KMS-11 (cell line): ENCODE data around the gene CDCP1.
A peak's percentile ranks its signal among the peaks of the same experiment; 100 is the strongest.

Experiments used
- H2AFZ ChIP-seq: fragments of 200-600 bp; sonication (generic); 2 replicates; pipeline ENCODE4 v1.6.1; 2016; ENCODE audit warnings: antibody characterized with exemption, mixed run types, low read depth
- H3K27ac ChIP-seq: fragments of 200-600 bp; sonication (generic); 2 replicates; pipeline ENCODE4 v1.6.1; 2016; ENCODE audit warnings: mild to moderate bottlenecking, mixed run types
- H3K27me3 ChIP-seq: fragments of 200-600 bp; sonication (generic); 2 replicates; pipeline ENCODE4 v1.6.1; 2017; ENCODE audit warnings: mild to moderate bottlenecking, low read depth, mixed run types, moderate library complexity; ENCODE audit not compliant: insufficient read depth
- H3K36me3 ChIP-seq: fragments of 200-600 bp; sonication (generic); 2 replicates; pipeline ENCODE4 v1.6.1; 2017; ENCODE audit warnings: mild to moderate bottlenecking, mixed run types; ENCODE audit not compliant: insufficient read depth
- H3K4me1 ChIP-seq: fragments of 200-600 bp; sonication (generic); 2 replicates; pipeline ENCODE4 v1.6.1; 2016; ENCODE audit warnings: mild to moderate bottlenecking, low read depth, mixed run types; ENCODE audit not compliant: poor library complexity, severe bottlenecking
- H3K4me2 ChIP-seq: fragments of 200-600 bp; sonication (generic); 2 replicates; pipeline ENCODE4 v1.7.0; 2016; ENCODE audit warnings: mild to moderate bottlenecking, mixed run types
- H3K4me3 ChIP-seq: fragments of 200-600 bp; sonication (generic); IDR thresholded peaks from 2 replicates; pipeline ENCODE4 v1.6.1; 2017; ENCODE audit warnings: low read depth, low read length, mixed read lengths; ENCODE audit not compliant: insufficient read depth
- H3K79me2 ChIP-seq: fragments of 200-600 bp; sonication (generic); 2 replicates; pipeline ENCODE4 v1.6.1; 2016; ENCODE audit warnings: low read depth, mixed run types; ENCODE audit not compliant: insufficient read depth
- H3K9ac ChIP-seq: fragments of 200-600 bp; sonication (generic); 2 replicates; pipeline ENCODE4 v1.6.1; 2016; ENCODE audit warnings: mild to moderate bottlenecking, mixed run types
- H4K20me1 ChIP-seq: fragments of 200-600 bp; sonication (generic); 2 replicates; pipeline ENCODE4 v1.6.1; 2016; ENCODE audit warnings: mild to moderate bottlenecking, mixed run types; ENCODE audit not compliant: insufficient read depth
- TF ChIP-seq, protein P1 (sequence below): fragments of 200-600 bp; sonication (generic); conservative IDR thresholded peaks from 2 replicates; pipeline ENCODE4 v1.6.1; 2017; ENCODE audit warnings: low read depth, mild to moderate bottlenecking, antibody characterized with exemption, low read length, moderate library complexity, mixed read lengths

The CDCP1 gene

DNA sequence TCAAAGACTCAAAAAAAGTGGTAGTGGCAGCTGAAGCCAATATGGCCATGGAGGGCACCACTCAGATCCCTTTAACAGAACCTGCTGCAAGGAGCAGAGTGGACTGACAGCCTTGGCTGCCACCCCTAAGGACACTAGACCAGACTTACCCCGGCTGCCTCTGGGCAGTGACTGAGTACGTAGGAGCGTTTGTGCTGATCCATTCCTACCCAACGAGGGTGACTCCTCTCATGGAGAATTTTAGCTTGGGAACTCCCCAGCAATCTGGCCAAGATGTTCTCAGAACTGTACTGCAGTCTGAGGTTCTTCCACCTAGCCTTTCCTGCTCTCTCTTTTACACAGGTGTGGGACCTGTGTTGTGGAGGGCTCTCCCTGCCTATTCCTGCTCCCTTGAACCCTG, 97.9 kb downstream of the CDCP1 start:
- no peaks in the 10 kb centered on the region for H4K20me1 ChIP-seq
- no peaks in the 10 kb centered on the region for H3K79me2 ChIP-seq
- H2AFZ ChIP-seq, result no peak overlapping the region
- no peaks in the 10 kb centered on the region for H3K27me3 ChIP-seq
- TF ChIP-seq, protein P1, sequence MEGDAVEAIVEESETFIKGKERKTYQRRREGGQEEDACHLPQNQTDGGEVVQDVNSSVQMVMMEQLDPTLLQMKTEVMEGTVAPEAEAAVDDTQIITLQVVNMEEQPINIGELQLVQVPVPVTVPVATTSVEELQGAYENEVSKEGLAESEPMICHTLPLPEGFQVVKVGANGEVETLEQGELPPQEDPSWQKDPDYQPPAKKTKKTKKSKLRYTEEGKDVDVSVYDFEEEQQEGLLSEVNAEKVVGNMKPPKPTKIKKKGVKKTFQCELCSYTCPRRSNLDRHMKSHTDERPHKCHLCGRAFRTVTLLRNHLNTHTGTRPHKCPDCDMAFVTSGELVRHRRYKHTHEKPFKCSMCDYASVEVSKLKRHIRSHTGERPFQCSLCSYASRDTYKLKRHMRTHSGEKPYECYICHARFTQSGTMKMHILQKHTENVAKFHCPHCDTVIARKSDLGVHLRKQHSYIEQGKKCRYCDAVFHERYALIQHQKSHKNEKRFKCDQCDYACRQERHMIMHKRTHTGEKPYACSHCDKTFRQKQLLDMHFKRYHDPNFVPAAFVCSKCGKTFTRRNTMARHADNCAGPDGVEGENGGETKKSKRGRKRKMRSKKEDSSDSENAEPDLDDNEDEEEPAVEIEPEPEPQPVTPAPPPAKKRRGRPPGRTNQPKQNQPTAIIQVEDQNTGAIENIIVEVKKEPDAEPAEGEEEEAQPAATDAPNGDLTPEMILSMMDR, result no peak
- H3K9ac ChIP-seq, result no peak overlapping the region
- no peaks in the 10 kb centered on the region for H3K36me3 ChIP-seq
- no peak overlapping the region for H3K4me3 ChIP-seq
- H3K4me1 ChIP-seq, result no peaks in the 10 kb centered on the region
- no peak overlapping the region for H3K4me2 ChIP-seq
- no peak overlapping the region for H3K27ac ChIP-seq

DNA sequence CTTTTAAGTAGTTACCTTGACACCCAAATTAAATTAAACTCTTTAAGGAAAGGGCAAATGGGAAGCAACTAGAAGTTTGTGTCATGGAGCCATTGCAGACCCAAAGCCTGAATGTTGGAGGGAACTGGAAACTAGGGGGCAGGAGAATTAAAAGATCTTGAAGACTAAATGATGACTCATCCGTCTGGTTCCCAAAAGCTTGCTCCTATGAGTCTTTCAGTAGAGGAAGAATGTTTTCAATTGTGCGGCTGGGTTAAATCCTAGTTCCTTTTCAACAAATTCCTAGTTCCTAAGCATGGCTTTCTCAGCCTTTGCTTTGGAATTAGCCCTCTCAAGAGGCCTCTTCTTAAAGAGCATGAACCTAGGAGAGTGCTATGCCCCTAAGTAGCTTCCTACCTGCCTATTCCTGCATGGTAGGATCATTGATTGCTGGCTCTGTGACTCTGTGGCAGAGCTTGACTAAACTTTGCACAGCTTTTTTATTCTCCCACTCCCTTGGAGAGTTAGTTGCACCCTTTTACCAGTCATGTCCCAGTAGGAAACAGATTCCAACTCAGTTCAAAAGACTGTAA, 102.4 kb downstream of the CDCP1 start:
- Histone ChIP-seq H3K27me3 (no peaks in the 10 kb centered on the region), H3K4me1 (peaks cover 28% of the 10 kb centered on the region), H3K27ac (no peak overlapping the region), H3K36me3 (no peaks in the 10 kb centered on the region), H4K20me1 (no peaks in the 10 kb centered on the region), H3K9ac (no peak overlapping the region), H3K4me2 (no peak overlapping the region), H2AFZ (no peak overlapping the region), H3K4me3 (no peak overlapping the region), H3K79me2 (no peaks in the 10 kb centered on the region)
- TF ChIP-seq, protein P1, result no peak

DNA sequence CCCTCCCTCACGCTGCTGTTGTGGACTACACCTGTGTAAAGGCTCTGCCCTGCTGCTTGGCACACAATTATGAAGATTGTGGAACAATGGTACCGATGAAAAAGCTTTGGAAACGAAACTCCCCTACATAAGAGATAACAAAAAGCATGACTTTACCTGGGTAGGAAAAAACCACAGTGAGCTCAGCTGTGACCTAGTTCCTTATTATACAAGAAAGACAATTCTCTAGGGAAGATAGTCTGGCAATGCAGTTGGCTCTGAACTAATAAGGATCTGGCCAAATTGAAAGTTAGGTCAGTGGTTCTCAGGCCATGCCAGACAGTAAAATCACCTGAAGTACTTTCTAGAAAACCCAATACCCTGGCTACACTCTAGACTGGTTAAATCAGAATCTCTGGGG, 104.0 kb downstream of the CDCP1 start:
- H3K4me3 ChIP-seq, result no peak overlapping the region
- TF ChIP-seq, protein P1, result no peak
- H3K36me3 ChIP-seq, result no peaks in the 10 kb centered on the region
- H2AFZ ChIP-seq, result peak overlapping the region; percentile 39; the same call in 1 of the 2 replicates
- no peaks in the 10 kb centered on the region for H3K79me2 ChIP-seq
- peak overlapping the region; percentile 39 for H3K27ac ChIP-seq
- no peaks in the 10 kb centered on the region for H4K20me1 ChIP-seq
- H3K4me2 ChIP-seq, result peak overlapping the region; percentile 42
- H3K27me3 ChIP-seq, result no peaks in the 10 kb centered on the region
- H3K4me1 ChIP-seq, result peaks cover 34% of the 10 kb centered on the region
- no peak overlapping the region for H3K9ac ChIP-seq

DNA sequence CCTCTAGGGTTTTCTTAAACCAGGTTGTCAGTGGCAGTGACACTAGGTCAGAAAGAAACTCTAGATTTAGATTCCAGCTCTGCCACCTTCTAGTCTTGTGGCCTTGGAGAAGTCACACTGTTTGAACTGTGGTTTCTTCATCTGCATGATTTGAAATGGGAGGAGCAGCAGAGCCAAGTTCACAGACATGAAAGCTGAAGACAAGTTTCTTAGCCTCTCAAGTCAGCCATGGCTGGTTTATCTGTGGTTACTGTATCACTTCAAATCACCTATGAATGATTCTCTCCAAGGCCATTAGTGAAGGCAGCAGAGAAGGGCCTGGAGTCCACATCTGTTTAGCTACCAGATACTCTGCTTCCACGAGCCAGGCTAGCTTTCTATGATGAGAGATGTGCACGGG, 104.5 kb downstream of the CDCP1 start:
- Histone ChIP-seq H3K4me1 (peaks cover 34% of the 10 kb centered on the region), H3K79me2 (no peaks in the 10 kb centered on the region), H4K20me1 (no peaks in the 10 kb centered on the region), H3K27ac (peak overlapping the region; percentile 39), H3K4me2 (peak overlapping the region; percentile 42), H3K27me3 (no peaks in the 10 kb centered on the region), H2AFZ (peak overlapping the region; percentile 39), H3K9ac (no peak overlapping the region), H3K36me3 (no peaks in the 10 kb centered on the region), H3K4me3 (no peak overlapping the region)
- TF ChIP-seq, protein P1, result no peak
